NCI-H2081 treated with DMSO at 0.1 percent for 48 hours (cell line): ENCODE results near the gene RNF149.
"Not testable (repeated sequence)": the region's sequence is repeated elsewhere in the genome, so short reads cannot be mapped to it uniquely, and the experiment has no call there.

Experiments used
- DNase-seq: peaks from one replicate; lab custom pipeline; 2025; lab: John Stamatoyannopoulos, UW

RNF149 gene, protein sequence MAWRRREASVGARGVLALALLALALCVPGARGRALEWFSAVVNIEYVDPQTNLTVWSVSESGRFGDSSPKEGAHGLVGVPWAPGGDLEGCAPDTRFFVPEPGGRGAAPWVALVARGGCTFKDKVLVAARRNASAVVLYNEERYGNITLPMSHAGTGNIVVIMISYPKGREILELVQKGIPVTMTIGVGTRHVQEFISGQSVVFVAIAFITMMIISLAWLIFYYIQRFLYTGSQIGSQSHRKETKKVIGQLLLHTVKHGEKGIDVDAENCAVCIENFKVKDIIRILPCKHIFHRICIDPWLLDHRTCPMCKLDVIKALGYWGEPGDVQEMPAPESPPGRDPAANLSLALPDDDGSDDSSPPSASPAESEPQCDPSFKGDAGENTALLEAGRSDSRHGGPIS

DNA sequence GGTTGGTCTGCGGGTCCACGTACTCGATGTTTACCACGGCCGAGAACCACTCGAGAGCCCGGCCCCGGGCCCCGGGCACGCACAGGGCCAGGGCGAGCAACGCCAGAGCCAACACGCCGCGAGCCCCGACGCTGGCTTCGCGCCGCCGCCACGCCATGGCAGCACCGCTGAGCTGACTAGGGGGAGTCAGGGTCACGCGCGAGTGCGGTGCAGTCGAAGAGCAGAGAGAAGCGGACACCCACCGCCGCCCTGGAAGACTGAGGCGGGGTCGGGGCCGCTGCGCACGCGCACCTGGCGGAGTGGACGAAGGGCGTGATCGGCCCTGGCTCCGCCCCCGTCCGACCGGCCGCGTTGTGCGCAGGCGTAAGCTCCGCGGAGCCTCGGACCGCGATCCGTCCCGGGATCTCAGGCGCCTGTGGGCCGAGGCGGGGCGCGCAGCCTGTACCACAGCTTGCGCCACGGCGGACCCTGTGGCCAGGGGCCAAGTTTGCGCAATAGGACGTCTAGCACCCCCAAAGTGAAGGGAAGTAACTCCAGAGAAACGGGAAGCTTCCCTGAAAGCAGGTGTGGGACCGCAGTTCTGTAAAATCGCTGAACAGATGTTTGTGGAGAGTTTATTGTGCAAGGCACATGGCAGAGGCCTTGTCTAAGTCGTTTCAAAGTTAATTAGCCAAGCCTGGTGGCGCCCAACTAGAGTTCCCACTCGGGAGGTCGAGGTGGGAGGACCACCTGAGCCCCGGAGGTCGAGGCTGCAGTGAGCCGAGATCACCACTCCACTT lies at the start of gene RNF149:
RNF149 (minus strand) TSS at position 270 of the 779 bp plus-strand sequence; CDS start at position 157, 113 bp downstream.
- DNase-seq, result peak; percentile 21

GRCh38 chr2:101357376-101357775 lies 48.9 kb upstream of the RNF149 start:
- DNase-seq, result no peak

- no peak for DNase-seq
Measured at GRCh38 chr2:101356521-101356920, 48.0 kb upstream of the RNF149 start.

DNA sequence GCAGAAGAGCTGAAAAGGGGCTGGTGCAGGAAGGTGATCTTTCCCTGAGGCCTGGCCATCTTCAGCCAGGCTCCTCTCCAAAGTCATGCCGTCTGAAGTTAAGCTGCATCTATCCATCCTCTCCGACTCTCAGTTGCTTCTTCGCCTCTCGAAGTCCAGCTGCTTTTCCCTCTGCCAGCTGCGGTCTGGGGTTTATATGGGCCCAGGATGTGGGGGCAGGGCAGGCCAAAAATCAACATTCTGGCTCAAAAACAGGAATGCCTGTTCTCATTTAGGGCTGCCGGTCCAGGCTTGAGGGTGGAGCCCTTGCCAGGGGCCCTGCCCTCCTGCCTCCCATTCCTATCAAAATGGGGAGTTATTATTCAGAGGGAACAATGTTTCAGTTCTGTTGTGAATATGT lies 47.6 kb upstream of the RNF149 start:
- DNase-seq, result no peak

- no peak for DNase-seq
Measured at GRCh38 chr2:101355401-101356054, 47.0 kb upstream of the RNF149 start.

DNA sequence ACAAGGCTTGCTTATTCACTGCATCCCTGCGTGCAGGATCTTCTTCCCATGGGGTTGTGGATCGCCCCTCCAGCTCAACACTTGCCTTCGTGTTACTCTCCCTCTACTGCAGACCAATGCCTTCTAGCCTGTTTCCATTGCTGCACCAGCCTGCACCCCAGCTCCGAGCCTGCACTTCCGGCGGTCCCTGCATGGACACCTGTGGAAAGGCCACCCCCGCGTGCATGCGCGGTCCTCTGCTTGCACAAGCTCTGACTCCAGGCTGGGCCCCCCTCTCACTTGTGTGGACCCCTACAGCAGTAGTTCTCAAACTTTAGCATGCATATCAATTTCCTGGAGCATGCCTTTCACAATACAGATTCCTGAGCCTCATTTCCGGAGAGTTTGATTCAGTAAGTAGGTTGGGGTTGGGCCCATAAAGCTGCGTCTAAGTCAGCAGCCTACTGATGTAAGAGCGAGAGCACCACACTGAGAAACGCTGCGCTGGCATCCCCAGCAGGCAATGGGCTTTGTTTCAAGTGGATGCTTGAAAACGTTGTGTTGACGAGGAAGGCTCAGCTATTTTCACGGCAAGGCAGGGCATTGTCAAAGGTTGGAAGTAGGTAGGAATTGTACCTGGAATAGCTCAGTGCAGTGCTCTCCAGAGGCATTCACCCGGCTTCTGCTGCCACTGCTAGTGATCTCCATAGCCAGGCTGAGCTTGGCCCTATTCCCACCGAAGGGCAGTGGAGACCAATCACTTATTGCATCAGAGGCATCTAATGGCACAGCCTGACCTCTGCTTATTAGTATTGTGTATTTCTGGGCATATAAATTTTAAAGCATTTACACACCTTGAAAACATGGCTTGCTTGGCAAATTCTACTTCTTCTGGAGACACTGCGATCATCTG lies 46.2 kb upstream of the RNF149 start:
- DNase-seq, result no peak

DNA sequence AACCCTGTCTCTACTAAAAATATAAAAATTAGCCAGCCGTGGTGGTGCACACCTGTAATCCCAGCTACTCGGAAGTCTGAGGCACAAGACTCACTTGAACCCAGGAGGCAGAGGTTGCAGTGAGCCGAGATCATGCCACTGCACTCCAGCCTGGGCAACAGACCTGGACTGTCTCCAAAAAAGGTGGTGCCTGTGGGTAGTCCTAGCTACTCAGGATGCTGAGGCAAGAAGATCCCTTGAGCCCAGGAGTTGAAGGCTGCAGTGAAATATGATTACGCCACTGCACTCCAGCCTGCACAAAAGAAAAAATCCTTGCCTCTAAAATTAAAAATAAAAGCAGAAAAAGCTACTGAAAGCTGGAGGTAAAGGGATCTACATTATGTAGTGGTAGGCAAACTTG lies 44.1 kb upstream of the RNF149 start:
- DNase-seq, result not testable (repeated sequence)

- no peak for DNase-seq
Measured at GRCh38 chr2:101351207-101351606, 42.7 kb upstream of the RNF149 start.

DNA sequence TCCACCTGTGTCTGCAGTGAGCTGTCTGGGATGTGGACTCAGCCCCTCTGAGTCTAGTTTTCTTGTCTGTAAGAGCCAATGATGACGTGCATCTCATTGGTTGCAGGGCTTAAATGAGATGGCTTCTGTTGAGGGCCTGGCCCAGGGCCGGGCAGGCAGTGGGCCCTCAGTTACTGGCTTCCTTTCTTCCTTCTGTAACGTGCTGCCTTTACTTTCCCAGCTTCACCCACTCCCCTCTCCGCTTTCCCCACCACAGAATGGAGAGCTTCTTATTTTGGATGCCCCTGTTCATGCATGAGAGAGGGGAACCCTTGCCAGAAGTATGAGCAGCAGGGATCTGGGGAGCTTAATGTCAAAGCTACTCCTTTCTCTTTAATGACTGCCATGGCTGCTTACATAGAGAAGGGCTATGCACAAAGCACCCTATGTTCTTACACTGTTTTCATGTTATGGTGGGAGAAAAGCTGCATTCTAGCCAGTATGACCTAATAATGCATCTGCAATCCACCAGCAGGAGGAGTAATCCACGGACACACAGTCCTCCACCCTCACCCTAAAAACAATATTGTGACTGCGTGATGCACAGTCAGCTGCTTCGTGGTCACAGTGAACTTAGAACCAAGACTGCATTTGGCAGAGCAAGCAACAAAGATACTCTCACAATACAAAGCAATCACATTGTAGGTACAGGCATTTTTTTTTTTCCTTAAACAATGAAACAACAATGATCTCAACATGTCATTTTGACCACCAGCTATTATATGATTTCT lies 41.6 kb upstream of the RNF149 start:
- DNase-seq, result no peak

- DNase-seq, result no peak
Measured at GRCh38 chr2:101348883-101349282, 40.4 kb upstream of the RNF149 start.

- no peak for DNase-seq
Measured at GRCh38 chr2:101346909-101347308, 38.4 kb upstream of the RNF149 start.

DNA sequence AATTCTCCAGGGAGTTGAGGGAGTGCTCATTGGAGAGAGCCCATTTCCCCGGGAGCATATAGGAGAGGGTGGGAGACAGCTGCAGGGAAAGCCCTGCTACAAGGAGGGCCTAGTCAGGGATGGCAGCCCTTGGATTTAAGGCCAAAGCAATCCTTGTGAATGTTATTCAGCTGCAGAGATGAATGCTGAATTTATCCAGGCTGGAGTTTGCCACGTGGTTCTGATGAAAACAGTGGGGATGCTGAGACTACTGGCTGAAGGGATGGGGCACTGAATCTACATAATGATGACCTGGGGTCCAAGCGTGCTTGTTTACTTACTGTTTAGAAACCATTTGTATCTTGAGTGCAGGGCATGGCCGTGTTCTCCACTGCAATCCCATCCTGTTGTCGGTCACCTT lies 35.6 kb upstream of the RNF149 start:
- no peak for DNase-seq

DNA sequence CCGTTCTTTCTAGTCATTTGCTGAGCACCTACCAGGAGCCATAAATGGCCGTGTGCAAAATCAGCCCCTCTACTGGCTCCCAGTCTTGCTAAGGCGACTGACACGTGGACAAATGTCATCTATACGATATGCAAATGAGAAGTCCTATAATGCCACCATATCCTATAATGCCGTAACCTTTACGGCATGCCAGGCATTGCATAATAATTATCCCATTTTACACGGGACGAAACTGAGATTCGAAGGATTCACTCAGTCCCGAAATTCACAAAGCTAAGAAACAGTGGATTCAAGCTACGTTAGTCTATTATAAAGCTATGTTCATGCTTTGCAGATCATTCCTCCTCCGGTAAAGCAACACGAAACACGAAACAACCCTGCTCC lies 34.1 kb upstream of the RNF149 start:
- no peak for DNase-seq

DNA sequence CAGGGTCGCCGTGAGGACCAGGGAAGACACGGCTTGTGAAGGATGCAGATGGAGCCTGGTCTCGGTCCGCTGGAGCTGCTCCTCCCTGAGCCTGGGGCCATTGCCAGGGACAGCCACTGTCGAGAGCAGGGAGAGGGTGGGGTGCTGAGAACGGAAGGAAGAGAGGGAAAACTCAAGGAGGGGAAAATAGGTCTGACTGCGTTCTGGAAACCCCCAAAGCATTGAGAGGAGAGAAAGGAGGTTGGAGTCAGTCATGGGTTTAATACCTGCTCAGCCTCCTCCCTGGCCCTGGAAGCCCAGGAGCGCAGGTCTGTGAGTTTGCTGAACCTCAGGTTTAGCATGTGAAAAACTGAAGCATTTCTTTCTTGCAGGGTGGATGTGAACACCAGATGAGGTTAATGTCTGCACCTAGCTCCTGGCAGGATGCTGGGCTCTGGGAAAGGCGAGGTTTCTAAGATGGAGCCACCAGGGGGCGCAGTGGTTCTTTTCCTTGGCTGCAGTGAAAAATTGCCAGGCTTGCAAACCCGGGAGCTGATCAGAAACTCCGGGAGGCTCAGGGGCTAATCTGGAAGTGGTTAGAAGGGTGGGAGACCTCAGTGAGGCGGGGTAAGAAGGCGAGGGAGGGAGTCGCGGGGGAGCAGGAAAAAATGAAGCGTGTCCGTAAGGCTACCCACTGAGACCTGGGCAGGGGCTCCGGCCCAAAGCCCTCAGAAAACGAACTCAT lies 33.6 kb upstream of the RNF149 start:
- DNase-seq, result peak; percentile 9

- DNase-seq, result no peak
Measured at GRCh38 chr2:101341421-101341820, 32.9 kb upstream of the RNF149 start.

GRCh38 chr2:101340141-101340551 lies 31.6 kb upstream of the RNF149 start:
- DNase-seq, result no peak

DNA sequence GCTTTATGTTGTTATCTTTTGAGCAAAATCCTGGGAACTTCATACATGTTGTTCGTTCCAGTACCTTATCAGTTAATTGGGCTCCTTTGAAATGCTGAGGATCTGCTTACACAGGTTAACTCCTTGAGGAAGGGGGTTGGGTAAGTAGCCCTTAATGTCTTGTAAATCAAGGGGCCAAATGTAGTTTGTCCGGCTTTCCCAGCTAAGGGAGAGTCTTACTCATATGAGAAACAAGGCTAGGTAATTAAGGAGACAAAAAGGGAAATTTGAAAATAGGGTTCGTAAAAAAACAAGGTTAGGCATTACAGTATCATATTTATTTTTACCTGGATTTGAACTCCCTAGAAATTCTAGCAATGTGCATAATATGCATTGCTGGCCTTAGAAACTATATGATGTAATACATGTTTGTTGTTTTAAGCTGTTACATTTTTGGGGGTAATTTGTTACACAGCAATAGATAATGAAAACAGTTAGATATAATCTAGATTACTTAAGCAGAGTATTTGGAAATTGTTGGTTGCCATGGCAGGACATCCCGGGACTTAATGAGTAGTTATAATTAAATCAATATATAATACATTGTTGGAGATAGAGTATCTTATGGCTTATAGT lies 30.9 kb upstream of the RNF149 start:
- no peak for DNase-seq

DNA sequence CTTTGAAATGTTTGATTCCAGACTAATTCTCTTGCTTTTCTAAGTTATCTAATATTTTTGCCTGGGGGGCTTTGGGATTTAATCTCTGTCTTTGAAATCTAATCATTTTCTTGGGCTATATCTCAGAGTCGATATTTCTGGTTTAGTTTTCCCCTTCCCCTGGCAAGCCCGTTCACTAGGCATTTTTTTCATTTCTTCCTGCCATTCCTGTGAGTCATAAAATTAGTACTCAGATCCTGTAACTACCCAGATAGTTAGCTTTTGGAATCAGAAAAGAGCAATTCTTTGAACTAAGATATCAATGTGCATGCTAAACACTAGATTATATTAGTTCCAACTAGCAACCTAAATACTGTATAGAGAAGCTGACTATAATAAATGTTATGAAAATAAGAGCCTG lies 29.4 kb upstream of the RNF149 start:
- DNase-seq, result no peak

DNA sequence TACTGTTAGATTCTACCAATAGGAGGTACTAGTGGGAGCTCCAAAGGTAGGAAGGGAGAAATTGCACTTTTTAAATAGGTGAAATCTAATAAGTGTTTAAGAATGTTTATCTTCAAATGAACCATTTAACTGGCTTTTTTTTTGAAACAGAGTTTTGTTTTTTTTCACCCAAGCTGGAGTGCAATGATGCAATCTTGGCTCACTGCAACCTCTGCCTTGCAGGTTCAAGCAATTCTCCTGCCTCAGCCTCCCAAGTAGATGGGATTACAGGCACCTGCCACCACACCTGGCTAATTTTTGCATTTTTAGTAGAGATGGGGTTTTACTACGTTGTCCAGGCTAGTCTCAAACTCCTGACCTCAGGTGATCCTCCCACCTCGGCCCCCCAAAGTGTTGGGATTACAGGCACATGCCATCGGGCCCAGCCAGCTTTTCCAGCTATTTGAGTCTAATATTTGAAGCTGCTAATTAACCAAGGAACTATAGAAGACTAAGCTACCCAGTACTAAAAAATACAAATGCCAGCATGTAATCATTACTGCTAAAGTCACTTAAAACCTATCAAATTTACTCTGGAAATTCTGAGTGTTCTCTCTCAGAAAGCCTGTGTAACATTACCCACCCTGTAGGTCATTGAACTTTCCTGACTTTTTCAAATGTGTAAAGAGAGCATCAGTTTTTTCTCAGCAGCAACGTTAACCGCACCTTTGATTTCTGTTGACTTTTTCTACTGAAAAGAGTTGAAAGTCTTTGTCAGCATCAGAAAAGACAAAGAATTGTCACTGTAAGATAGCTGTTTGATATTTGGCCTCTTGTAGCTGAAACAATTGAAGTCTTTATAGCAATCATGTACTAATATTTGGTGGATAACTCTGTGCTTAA lies 24.6 kb upstream of the RNF149 start:
- no peak for DNase-seq
